ENCODE results near the gene RPL10A.

GRCh38 chr6:35498422-35499067 is 30.3 kb downstream of the RPL10A start:
- TF ChIP-seq, protein P1, sequence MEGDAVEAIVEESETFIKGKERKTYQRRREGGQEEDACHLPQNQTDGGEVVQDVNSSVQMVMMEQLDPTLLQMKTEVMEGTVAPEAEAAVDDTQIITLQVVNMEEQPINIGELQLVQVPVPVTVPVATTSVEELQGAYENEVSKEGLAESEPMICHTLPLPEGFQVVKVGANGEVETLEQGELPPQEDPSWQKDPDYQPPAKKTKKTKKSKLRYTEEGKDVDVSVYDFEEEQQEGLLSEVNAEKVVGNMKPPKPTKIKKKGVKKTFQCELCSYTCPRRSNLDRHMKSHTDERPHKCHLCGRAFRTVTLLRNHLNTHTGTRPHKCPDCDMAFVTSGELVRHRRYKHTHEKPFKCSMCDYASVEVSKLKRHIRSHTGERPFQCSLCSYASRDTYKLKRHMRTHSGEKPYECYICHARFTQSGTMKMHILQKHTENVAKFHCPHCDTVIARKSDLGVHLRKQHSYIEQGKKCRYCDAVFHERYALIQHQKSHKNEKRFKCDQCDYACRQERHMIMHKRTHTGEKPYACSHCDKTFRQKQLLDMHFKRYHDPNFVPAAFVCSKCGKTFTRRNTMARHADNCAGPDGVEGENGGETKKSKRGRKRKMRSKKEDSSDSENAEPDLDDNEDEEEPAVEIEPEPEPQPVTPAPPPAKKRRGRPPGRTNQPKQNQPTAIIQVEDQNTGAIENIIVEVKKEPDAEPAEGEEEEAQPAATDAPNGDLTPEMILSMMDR (IDR thresholded peaks at IDR 0.05): no peak
- no peak for TF ChIP-seq POLR2A (IDR thresholded peaks at IDR 0.05)
